Activated T-cell treated with anti-CD3 and anti-CD28 coated beads, Interleukin-2, amount 50 U/mL, for 48 hours (primary cell): ENCODE measurements around the gene MAP2K3.
"Not testable (repeated sequence)": the region's sequence is repeated elsewhere in the genome, so short reads cannot be mapped to it uniquely, and the experiment has no call there.

ENCODE experiments used
- DNase-seq, 2 experiments: peaks; one replicate each; pipeline ENCODE4 v3.0.0-alpha.2; 2020

MAP2K3 gene

DNA sequence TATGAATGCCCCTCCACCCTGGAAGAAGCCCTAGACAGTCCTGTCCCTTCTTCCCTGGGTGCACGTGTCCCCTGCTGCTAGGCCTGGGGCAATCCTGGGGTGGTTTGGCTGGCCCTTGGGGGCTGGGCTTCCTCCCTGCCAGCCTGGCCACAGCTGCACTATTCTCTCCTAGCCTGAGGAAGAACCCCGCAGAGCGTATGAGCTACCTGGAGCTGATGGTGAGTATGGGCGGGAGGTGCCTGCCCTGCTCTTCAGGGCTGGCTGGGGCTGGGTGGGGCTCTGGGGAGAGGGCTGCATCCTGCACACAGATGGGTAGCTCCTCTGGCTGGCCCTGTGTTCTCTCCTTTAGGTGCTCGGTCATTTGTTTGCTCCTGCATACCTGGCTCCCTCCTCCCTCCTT, 28.8 kb downstream of the MAP2K3 start:
- DNase-seq: no peak

DNA sequence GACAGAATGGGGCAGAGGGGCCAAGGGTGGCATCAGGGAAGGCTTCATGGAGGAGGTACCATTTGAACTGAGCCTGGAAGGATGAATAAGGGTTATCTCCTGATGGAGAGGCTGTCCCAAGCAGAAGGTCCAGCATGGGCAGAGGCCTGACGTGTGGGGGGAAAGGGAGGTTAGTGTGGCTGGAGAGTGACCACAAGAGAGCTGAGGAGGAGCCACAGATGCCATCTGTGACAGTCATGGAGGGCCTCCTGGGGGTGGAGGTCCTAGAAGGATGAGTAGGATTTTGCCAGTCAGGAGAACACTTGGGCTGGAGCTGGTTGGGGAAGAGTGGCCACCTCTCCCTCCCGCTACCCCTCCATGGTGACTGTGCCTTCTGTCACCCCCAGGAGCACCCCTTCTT, 29.2 kb downstream of the MAP2K3 start:
- DNase-seq: not testable (repeated sequence)

DNA sequence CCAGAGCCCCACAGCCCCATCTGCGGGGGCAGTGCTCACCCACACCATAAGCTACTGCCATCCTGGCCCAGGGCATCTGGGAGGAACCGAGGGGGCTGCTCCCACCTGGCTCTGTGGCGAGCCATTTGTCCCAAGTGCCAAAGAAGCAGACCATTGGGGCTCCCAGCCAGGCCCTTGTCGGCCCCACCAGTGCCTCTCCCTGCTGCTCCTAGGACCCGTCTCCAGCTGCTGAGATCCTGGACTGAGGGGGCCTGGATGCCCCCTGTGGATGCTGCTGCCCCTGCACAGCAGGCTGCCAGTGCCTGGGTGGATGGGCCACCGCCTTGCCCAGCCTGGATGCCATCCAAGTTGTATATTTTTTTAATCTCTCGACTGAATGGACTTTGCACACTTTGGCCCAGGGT, 29.8 kb downstream of the MAP2K3 start:
- DNase-seq: not testable (repeated sequence)

DNA sequence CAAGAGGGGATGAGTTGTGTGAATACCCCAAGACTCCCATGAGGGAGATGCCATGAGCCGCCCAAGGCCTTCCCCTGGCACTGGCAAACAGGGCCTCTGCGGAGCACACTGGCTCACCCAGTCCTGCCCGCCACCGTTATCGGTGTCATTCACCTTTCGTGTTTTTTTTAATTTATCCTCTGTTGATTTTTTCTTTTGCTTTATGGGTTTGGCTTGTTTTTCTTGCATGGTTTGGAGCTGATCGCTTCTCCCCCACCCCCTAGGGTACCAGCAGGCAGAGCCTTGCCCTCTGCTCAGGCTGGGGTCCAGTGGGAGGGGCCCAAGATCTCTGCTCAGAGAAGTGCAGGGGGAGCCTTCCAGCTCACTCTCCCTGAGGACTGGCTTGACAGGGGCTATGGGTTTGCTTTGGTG, 30.2 kb downstream of the MAP2K3 start:
- not testable (repeated sequence) for DNase-seq

DNA sequence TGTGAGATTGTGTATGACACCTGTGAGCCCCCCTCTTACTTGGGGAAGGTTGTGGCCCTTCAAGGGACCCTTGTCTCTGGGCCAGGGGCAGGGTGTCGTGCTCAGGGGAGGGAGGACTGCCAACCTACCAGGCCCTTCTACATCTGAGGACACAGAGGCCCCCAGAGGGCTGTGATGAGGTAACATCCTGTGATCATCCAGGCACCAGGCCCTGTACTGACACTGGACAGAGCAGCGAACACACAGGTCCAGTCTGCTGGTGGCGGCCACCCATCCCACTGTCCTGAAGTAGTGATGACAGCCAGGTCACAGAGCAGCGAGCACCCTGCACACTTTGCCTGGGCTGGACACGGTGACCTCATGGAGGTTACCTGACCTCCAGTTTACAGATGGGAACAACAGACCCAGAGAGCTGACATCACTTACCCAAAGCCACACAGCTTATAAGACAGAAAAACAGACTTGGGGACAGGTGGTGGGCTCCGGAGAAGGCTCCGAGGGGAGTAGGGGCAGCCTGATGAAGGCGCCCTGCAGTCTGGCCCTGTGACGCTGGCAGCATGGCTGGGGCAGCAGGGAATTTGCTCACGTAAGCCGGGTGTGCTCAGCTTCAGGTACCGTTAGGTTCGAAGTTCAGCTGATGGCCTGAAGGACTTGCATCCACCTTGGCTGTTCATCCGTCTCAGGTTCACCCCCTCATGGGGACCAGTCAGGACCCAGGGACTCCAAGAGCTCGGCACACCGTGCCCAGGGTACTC, 30.9 kb downstream of the MAP2K3 start:
- DNase-seq: not testable (repeated sequence)

DNA sequence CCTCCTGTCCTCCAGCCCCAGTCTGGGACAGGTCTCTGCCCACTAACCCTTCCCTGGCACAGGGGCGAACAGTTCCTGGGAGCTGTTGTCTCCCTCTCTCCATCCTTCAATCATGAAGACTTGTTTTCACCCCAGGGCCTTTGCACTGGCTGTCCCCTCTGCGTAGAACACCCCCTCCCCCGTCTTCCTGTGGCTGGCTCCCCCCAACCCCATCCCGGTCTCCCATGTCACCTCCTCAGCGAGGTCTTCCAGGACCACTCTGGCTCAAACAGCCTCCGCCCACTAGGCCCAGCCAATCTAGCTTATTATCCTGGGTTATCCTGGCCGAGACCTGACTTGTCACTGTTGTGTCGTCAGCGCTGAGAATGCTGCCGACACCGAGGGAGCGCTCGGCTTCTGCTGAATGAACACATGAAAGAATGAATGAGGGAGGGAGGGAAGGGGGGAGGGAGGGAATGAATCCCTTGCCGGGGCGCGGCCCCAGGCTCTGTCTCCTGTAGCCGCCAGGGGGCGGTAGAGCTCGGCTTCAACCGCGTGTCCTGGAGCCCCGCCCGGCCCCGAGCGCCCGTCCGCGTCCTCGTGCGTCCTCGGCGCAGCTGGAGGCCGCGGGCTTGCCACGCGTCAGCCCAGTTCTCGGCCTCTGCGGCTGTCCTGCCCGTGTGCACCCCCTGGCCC, 31.8 kb downstream of the MAP2K3 start:
- peak; percentile 33 for DNase-seq

DNA sequence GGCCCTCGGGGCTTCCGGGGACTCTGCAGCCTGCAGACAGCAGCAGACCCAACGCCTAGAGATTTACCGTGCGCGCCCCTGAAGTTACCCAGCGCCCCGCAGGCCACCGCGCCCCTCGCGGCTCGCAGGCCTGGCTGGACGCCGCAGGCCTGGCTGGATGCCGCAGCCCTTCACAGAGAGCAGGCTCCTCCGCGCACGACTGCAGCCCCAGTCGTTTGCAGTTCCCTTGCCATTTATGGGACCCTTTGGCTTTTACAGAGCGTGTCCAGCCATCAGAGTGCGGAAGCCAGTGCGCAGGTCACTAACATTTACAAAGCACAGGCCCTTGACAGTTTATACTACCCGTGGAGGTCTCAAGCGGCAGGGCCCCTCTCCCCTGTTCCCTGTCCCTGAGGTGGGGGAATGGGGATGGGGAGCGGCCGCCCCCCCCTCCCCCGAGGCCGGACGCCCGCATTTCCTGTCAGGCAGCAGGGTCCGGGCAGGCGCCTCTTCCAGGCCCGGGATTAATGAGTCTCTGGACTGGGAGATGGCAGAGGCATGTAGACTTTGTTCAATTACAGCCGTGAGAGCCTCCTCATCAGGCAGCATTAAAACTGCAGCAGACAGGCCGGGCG, 32.5 kb downstream of the MAP2K3 start:
- peak; percentile 36 to 40 for DNase-seq

DNA sequence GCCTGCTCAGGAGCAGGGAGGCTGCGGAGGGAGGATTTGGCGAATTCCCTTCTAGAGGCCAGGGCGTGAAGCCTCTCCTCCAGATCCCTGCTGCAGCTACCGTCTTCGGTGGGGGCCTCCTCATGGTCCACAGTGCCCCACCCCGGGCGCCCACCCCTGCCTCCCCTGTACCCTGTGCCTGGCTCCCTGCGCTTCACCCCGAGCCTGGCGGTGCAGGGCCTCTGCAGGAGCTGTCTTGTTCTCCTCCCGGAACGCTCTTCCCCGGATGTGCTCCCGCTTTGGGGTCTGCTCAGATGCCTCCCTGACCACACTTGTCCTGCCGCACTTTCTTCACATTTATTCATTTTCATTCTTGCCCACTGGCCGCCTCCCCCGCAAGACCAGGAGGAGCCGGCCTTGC, 33.3 kb downstream of the MAP2K3 start:
- DNase-seq: not testable (repeated sequence)

DNA sequence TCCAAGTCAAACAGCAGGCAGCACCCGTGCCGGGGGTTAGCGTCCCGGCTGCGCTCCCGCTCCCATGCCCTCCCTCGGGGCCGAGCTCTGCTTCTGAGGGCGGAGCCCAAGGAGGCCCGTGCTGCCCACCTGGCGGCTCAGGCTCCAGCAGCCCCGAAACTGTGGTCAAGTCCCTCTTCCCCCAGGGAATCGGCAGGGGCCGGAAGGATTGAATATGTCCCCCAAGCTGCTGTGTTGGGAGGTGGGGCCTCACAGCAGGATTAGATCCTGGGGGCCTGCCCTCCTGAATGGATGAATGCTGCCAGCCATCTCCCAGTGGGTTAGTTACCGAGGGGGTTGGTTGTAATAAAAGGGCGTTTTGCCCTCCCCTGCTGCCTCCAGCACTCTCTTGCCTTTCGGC, 33.9 kb downstream of the MAP2K3 start:
- DNase-seq: no peak

DNA sequence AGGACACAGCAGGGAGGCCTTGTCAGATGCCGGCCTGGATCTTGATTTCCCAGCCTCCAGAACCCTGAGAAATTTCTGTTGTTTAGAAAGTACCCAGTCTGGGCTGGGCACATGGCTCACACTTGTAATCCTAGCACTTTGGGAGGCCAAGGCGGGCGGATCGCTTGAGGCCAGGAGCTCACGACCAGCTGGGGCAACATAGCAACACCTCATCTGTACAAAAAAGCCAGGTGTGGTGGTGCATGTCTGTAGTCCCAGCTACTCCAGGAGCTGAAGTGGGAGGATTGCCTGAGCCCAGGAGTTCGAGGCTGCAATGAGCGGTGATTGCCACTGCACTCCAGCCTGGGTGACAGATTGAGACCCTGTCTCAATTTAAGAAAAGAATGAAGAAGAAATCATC, 34.3 kb downstream of the MAP2K3 start:
- DNase-seq: not testable (repeated sequence)

DNA sequence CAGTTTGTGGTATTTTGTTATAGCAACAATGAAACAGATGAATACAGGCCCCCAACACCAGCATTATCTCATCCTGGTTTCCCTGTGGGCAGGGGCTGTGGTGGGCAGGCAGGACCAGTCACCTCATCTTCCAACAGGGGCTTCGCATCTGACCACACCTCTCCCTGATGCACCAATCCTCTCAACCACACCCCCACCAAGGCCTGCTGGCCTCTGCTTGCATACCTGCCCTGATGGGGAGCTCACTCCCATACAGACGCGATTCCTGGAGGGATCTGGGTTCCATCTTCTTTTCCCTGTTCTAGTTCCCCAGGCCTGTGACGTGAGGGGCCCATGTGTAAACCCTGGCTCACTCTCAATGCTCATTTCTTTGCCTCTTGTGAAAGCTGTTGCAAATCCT, 34.7 kb downstream of the MAP2K3 start:
- DNase-seq: not testable (repeated sequence)

DNA sequence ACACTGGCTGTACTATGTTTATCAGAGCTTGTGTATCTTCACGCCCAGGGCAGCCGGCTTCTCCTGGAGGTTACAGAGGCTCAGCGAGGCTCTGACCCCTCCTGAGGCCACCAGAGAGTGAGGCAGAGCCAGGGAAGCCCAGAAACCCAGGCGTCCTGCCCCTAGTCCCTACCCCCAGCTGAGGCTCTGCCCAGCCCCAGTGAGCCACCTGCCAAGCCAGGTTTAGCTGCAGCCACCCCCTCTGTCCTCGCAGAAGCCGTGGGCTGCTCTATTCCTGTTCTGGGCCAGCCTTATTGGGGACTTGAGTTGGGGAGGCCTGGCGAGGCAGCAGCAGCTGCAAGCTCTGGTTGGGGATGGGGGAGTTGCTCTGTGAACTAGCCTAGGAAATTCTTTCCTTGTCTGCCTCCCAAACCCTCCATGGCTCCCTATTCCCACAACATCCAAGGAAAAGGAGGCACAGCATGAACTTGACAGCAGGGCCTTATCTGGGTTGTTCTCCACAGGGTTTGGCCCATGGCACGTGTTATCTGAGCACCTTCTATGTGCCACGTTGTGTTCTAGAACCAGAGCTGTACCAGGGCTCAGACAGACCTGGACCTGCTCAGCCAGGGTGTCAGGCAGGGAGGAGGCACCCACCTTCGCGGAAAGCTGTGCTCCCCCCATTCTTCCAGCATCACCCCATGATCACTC, 35.3 kb downstream of the MAP2K3 start:
- not testable (repeated sequence) for DNase-seq

DNA sequence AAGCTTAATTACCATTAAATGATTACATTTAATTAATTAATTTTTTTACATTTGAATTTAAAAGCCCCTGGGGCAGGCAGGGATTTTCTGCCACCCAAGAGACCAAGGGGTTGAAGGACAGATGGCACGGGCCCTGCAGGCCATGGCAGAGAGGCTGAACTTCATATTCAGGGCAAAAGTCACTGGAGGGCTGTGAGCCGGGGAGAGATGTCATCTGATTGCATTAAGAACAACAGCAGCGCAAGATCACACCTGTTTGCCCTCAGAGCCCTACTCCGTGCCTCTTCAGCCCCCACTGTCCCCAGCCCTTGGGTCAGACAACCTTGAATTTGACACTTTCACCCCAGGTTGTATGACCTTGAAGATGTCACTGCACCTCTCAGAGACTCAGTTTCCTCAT, 35.9 kb downstream of the MAP2K3 start:
- DNase-seq: not testable (repeated sequence)

DNA sequence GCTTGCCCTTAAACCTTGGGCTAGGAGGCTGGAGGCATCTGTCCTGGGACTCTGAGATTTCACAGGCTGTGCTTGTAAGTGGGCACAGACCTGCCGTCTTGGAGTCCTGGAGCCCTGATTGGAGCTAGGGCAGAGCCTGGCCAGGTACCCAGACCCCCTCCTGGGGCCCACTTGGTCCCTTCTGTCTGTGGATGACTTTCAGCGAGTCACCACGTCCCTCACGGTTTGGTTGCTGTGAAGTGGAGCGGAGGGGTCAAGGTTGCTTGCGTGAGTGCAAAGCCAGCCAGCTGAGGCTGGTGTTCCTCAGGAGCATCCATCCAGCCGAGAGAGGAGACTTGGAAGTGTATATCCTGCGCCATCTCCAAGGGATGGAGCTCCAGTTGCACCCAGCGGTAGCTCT, 36.5 kb downstream of the MAP2K3 start:
- not testable (repeated sequence) for DNase-seq

DNA sequence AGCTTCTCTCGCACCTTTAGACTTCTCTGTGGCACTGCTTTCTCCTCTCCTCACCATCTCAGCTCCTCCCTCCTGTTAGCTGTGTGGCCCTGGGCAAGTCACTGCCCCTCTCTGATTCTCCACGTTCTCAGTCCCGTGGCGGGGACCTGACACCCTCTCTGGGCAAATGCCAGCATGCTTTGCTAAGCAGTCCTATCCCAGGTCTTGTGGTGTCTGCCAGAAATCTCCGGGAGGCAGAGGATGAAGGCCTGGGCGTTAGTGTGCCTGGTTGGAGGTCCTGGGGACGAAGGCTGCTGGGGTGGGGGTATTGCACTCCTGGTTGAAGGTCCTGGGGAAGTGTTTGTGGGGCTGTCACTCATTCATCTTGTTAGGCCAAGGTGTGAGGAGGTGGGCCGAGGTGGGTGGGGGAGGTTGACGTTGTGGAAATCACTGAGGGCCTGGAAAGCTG, 37.3 kb downstream of the MAP2K3 start:
- DNase-seq: not testable (repeated sequence)

DNA sequence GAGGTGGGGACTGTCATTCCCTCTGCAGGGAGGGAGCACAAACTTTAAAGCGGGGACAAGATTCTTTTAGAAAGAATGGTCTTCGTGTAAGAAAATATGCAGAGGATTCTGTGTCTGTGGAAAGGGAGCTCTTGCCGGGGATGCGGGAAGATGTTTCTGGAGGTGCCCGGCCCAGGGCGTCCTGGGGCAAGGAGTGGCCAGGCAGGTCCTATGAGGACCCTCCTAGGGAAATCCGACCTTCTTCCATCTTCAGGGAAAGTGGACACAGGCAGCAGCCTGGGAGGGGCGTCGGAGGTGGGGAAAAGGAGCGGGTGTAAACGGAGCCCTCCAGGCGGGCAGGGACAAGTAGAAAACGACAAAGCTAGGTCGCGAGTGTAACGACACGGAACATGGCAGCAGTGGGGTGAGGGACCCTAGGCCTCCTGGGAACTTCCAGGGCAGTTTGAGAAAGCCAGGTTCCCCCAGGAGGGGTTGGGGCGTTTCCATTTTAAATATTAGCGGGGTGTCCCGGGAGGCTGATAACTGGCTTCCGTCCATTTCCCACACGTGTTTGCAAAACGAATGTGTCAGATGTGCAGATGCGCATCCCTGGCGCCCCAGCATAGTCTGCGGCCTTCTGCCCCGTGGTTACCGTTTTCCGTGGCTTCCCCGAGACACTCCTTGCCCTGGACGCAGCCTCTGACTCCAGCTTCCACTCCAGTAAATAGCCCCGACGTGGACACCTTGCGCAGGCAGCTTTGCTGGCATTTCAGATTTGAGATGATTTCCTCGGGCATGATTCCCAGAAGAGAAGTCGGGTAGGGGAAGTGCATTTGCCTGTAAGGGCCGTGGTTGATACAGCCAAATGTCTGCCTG, 39.0 kb downstream of the MAP2K3 start:
- not testable (repeated sequence) for DNase-seq

DNA sequence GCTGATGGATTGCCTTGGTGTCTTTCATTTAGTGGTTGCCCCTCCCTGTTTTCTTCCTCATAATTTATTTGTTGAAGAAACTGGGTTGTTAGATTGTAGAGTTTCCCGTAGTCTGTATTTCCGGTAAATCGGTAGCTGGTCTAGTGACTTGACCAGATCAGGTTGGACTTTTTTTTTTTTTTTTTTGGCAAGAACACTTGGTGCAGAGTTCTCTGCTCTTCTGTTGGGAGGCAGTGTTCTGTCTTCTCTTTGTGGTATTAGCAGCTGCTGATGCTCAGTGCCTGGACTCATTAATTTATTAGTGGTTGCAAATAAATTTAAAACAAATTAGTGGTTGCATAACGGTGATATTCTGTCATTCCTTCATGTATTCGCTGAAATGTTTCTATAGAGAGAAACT, 40.2 kb downstream of the MAP2K3 start:
- not testable (repeated sequence) for DNase-seq

DNA sequence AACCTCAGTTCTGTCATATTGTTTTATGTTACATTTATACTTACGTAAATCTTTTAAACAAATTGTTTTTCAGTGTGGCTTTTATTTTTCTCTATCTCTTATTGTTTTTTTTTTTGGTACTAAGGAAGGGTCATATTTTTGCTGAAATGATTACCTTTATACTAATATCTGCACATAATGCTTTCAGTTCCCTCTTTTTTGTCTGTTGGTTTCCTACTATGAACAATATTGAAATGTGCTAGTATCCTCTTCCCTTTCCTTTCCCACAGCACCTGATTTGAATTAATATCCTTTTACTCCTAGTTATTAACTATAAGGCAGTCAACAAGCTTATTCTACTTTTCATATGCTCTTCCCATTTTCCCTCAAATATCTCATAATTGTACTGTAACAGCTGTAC, 43.4 kb downstream of the MAP2K3 start:
- DNase-seq: not testable (repeated sequence)

DNA sequence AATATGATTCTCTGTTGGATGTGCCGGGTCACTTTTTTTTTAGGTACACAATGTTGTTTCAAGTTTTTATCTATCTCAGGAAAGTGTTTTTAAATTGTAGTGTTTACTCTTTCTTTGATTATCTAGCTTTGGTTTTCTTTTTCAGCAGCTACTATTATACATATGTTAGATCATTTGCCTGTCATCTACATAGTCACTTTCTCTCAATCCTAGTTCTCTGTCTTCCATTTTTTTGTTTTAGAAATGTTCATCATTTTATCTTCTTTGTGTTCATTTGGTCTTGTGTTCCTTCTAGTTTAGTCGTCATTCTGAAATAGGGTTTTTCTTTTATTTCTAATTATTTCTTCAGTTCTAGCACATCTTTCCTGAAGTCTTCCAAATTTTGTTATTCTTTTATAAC, 44.3 kb downstream of the MAP2K3 start:
- not testable (repeated sequence) for DNase-seq

DNA sequence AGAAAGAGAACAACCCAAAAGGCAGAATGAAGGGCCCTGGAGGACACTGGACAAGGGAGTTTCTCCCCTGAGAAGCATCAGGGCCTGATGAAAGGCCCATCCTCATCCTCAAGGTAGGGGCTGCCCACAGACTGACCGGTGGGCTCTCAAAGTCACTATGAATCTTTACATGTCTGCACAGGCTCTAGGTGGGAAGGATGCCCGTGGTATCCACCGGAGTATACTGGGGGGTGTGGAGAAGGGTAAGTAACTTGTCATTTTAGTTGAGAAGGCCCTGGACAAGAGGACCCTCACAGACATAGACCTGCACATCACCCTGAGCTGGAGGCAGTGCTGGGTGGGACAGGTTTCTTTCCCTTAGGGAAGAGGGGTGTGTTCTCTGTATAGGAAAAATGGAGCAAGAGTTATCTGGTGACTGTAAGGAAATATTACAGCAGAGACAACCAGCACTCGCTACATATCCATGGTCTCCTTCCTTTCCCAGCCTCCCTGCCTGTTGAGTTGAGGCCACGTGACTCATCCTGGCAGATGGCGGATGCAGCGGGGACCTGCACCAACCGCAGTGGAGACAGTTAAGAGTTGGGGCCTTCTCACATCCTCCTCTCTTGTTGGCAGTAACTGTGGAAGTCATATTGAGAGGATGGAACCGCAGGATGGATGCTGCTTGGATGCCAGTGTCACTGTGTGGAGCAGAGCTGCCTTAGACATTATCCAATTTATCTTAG, 46.1 kb downstream of the MAP2K3 start:
- no peak for DNase-seq

DNA sequence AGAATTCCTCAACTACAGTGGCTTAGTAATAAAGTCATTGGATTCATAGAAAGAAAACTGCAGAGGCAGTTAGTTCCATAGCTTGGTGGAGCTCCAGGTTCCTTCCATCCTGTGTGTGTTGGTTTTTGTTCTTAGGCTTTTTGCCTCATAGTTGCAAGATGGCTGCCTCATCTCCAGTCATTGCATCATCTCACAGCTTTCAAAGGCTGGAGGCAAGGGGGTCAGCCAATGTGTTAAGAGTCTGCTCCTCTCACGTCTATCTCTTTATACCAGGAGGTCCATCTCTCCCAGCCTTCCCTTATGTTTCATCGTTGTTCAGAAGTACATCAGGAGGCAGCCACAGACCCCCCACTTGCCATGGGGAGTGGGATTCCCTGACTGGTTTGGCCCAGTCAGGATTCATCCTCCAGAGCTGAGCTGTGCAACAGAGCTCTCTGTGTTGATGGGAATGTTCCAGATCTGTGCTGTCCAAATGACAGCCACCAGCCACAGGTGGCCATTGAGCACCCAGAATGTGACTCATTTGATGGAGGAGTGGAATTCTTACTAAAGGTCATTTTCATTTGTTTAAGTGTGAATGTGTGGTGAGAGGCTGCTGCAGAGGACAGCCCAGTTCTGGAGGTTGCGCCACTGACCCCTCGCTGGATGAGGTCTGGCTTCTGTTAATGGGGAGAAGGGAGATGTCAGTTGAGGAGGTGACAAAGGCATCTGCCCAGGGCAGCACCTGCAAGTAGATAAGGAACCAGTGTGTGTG, 52.2 kb downstream of the MAP2K3 start:
- not testable (repeated sequence) for DNase-seq
